GM19452 (cell line): ENCODE results near the gene FBRS.
A peak's percentile ranks its signal among the peaks of the same experiment; 100 is the strongest.

Source experiments
- ATAC-seq: cut with Tn5 transposase; IDR thresholded peaks from one replicate; pipeline ENCODE4 v1.9.1; 2021; ENCODE audit not compliant: unreplicated experiment

FBRS gene

DNA sequence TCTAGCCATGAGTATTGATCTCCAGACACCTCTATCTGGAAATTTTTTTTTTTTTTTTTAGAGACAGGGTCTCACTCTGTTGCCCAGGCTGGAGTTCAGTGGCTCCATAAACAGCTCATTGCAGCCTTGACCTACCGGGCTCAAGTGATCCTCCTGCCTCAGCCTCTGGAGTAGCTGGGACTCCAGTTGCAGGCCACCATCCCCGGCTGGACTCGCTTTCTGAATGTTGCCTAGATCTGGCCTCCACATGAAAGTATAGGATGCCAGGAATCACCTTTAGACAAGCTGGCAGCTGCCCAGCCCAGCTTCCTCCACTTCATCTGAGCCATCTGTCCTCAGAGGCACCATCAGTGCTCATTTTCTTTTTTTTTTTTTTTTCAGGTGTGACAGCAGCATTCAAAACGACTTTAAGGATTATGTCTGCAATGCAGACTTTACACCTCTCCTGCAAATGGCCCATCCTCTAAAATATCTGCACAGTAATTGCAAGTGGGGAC, 13.8 kb upstream of the FBRS start:
- no peak for ATAC-seq

DNA sequence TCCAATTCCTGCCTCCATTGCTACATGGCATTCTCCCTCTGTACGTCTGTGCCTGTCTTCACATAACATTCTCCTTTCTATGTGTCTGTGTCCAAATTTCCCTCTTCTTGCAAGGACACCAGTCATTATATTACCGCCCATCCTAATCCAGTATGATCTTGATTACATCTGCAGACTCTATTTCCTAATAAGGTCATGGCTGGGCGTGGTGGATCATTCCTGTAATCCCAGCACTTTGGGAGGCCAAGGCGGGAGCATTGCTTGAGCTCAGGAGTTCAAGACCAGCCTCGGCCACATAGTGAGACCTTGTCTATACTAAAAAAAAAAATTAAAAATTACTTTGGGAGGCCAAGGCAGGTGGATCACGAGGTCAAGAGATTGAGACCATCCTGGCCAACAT, 12.5 kb upstream of the FBRS start:
- no peak for ATAC-seq

DNA sequence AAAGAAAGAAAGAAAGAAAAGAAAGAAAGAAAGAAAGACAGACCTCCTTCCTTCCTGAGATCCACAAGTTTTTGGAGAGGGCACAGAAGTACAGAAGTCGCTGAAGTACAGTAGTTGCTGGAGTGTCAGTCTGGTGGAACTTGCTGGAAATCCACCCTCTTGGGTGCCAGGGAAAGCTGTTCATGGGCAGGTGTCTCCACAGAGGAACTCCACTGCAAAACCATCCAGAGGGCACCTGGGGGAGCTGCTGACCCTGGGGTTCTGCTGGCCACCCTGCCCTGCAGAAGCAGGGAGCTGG, 11.0 kb upstream of the FBRS start:
- ATAC-seq, result no peak

DNA sequence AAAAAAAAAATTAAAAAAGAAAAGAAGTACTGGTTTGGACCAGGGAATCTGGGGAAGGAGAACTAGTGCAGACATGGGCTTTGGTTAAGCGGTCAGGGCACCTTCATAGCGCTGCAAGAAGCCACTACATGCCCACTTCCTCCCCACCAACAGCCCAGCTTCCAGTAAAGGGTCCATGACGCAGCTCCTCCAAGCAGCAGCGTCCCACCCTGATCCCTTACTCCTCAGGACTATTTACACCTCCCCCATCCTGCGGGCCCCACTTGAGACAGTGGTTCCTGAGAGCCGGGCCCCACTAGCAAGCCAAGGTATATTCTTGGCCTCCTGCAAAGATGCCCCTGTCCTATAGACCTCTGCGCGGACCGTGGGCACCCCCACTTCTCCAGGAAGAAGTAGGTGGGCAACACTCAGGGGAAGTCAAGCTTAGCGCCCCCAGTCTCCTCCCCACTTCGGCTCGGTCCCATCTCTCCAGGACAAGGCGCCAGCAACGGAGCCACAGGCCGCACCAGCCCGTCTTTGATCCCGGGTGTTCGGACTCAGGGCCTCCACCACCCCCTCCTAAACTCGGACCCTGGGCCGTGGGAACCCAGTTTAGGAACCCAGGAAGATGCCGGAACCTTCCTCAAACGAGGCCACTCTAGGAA, 8.4 kb upstream of the FBRS start:
- ATAC-seq, result no peak

DNA sequence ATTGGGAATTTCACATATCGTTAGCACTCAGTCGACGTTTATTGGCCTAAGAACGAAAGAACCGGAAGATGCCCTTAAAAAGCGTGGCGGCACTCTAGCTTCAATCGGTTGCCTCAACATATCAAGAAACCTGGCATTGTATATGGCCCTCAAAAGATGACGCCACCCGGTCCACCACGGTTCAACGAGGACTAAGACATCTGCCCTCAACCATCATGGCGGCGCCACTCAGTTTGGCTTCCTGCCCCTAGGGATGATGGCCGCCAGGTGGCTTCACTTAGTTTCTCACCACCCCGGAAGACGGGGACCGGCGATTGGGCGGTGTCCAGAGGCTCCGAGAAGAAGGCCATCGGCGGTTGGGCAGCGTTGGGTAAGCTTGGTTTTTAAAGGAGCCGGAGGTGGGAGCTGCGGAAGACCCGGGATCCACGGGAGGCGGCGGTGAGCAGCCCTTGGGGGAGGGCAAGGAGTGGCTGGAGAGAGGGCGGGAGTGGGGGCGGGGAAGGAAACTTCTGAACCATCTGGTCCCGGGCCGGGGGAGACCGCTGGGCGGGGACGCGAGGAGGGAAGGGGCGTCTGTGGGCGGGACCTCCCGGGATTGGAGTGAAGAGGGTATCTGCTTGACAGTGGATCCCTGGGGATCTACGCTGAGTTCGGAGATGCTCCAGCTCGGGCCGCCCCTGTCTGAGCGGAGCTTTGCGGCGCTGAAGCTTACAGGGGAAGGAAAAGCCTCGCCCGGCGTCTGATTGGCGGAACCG, 7.7 kb upstream of the FBRS start, which contains the start of gene PRR14:
Gene PRR14 (plus strand): TSS at position 592 of the 755 bp plus-strand sequence. CDS start 686 bp downstream, outside the sequence.
- ATAC-seq, result peak; percentile 72

DNA sequence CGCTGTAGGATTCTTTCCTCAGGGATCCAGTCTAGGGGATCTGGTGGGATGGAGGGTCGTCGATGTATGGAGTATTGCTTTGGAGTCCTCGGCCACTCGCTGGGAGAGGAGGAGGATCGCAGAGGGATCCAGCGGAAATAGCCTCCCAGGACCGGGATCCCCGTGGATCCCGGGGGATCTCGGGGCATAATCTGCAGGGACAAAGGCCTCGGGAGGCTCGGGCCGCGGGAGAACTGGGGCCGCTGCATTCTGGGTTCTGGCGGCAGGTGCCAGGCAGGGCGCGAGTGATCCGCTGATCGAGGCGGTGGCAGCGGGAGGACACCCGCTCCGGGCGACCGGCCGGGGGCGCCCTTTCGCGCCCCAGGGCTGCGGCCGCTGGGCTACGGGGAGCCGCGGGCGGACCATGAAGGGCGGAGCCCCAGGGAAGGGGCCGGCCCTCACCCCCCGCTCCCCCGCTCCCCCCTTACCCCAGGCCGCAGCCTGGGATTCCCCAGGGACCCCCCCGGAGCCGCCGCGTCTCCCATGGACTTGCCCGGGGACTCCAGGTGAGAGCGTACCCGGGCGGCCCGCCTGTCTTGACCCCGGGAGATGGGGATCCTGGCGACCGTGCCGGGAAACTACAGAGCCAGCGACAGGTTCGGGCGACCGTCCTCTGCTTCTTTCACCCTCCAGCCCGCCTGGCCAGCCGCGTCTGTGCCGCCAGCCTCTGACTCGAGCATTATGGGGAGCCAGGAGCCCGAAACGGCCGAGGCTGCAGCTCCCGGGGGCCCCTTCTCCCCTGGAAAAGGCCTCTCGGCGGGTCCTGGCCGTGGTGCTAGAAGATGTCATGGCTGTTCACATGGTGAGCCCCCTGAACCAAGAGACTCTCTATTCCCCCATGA, 6.9 kb upstream of the FBRS start:
- peak; percentile 46 for ATAC-seq

DNA sequence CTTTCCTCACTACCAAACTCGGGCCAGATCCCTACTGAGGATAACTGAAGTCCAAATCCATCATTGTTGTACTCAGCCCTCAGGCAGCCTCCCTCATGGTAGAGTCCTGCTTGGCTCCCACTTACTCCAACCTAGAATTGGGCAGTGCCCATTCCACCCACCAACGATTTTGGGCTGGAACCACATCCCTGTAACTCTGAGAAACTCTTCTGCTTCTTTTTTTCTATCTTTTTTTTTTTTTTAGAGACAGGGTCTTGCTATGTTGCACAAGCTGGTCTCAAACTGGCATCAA, 6.3 kb upstream of the FBRS start:
- no peak for ATAC-seq

DNA sequence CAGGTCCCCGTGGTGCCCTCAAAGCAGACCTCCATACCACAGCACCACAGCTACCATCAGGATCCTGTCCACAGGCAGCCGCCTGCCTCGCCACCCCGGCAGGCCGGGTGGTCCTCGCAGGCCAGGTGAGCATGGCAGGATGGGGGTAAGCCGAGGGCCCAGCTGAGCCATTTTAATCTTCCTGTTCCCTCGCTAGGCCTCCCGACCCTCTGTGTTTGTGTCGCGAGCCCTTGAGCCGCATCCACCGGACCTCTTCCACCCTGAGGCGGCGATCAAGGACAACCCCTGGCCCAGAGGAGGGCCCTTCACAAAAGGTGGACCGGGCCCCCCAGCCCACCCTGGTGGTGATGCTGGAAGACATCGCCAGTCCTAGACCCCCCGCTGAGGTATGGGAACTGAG, 5.5 kb upstream of the FBRS start:
- no peak for ATAC-seq

DNA sequence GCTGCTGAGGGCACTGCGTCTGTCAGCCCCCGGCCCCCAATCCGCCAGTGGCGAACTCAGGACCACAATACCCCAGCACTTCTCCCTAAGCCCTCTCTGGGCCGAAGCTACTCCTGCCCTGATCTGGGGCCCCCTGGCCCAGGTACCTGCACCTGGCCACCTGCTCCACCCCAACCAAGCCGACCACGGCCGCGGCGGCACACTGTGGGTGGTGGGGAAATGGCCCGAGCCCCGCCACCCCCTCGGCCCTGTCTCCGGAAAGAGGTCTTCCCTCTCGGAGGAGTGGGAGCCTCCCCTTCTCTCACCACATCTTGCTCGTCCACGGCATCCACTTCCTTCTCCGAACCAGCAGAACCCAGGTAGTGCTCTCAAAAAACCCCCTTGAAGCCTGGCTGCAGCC, 3.4 kb upstream of the FBRS start:
- no peak for ATAC-seq

DNA sequence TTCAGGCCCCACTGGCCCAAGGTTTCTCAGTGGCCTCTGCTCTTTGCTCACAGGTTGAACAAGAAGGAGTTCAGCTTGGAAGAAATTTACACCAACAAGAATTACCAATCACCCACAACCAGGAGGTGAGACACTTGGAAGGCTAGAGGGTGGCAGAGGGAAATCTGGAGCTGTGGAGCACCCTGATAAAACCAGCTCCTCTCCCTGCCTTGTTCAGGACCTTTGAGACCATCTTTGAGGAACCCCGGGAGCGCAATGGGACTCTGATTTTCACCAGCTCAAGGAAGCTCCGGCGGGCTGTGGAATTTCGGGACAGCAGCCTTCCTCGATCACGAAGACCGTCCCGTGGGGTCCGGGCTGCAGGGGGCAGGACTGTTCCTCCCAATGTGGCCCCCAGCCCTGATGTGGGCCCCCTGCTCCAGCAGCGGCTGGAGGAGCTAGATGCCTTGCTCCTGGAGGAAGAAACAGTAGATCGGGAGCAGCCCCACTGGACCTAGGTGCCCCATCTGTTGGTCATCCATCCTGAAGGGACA, 2.4 kb upstream of the FBRS start:
- ATAC-seq, result no peak

DNA sequence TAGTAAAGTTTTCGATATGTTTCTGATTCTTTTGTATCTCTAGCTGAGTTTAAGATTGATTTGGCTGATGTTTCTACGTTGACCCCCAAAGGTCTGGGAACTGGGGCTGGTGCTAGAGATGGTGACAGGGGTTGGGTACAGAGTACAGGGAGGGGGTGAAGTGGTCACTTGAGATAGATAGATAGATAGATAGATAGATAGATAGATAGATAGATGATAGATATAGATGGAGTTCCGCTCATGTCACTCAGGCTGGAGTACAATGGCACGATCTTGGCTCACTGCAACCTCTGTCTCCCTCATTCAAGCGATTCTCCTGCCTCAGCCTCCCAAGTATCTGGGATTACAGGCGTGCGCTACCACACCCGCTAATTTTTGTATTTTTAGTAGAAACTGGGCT, 1.8 kb upstream of the FBRS start:
- no peak for ATAC-seq

DNA sequence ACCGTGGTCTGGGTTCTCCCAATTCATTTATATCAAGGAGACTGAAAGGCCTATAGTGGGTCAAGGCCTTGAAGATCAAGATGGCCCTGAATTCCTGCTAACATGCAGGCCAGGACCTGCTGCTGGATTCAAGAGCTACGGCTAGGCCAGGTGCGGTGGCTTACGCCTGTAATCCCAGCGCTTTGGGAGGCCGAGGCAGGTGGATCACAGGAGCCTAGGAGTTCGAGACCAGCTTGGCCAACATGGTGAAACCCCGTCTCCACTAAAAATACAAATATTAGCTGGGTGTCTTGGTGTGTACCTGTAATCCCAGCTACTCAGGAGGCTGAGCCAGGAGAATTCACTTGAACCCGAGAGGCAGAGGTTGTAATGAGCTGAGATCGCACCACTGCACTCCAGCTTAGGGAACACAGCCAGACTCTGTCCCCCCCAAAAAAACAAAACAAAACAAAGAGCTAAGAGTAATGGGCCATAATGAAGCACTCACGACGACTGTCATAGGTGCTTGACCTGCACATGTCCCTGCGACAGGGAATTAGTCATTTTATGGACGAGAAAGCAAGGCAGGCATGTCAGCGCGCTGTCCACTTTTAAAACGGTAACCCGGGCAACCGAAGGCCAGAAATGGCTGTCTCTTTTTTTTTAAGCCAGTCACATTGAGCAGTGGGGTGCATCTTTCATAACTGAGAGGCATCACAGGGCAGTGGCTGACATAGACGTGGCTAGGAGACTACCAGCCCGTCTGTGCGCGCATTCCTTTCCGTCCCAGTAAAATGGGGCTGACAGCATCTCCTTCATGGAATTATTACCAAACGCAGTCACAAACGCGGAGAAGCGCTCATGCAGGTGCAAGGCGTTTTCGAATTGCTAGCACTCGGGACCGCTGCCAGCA, 1.0 kb upstream of the FBRS start:
- peak; percentile 0 for ATAC-seq

DNA sequence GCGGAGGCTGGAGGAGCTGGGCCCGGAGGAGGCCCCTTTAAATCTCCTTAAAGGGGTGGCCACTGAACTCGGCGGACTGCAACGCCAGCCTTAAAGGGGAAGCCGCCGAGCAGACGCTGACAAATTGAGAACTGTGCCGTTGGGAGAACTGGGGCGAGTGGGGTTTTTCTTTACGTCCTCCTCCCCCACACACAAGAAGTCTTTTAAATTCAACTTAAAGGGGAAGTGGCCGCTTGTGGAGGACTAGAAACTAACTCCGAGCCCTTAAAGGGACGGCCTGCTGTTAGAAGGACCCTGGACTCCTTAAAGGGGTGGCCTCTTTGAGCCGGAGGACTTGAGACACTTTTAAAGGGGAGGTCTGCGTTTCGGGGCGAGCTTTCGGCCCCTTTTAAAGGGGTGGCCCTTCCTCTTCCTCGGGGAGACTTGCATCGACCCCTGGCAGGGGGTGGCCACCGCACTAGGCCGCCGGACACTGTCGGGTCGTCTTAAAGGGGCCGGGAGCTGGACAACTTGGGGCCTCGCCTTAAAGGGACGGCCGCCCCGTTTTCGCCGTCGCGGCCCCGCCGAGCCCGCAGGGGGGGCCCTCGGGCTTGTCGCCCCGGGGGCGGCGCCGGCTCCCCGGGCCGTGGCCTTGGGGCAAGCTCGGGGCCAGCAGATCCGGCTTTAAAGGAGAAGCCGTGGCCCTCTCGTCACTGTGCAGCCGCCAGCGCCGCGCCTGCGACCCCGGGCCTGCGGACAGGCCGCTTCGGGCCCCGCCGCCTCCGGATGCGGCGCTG, 688 bp downstream of the FBRS start:
- peak; percentile 25 for ATAC-seq

DNA sequence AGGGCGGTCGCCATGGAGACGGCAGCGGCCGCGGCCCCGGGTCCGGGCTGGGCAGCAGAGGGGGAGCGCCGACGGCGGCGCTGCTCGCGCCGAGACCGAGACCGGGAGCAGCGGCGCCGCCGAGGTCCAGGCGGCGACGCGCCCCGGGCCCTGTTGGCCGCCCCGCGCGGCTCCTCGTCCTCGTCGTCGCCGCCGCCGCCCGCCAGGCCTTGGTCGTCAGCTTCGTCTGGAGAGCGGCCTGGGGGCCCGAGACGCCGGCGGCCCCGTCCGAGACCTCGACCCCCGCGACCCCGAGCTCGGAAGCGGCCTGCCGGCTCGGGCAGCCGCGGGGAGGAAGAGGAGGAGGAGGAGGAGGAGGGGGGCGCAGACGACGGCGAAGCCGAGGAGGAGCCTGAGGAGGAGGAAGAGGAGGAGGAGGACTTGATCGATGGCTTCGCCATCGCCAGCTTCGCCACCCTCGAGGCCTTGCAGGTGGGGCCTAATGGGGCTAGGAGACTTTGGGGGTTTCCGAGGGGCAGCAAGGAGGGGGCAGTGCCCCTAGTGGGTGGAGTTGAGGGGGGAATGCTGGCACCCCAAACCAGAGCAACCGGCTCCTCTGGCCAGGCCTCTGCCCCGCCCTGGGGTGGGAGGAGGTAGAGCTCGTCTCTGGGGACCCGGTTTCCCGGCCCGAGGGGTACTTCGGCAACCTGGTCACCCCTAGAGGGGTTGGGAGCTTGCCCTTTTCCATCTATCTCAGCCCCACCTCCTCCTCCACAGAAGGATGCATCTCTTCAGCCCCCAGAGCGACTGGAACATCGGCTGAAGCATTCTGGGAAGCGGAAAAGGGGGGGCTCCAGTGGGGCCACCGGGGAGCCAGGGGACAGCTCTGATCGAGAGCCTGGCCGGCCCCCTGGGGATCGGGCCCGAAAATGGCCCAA, 1.5 kb downstream of the FBRS start:
- ATAC-seq, result no peak

DNA sequence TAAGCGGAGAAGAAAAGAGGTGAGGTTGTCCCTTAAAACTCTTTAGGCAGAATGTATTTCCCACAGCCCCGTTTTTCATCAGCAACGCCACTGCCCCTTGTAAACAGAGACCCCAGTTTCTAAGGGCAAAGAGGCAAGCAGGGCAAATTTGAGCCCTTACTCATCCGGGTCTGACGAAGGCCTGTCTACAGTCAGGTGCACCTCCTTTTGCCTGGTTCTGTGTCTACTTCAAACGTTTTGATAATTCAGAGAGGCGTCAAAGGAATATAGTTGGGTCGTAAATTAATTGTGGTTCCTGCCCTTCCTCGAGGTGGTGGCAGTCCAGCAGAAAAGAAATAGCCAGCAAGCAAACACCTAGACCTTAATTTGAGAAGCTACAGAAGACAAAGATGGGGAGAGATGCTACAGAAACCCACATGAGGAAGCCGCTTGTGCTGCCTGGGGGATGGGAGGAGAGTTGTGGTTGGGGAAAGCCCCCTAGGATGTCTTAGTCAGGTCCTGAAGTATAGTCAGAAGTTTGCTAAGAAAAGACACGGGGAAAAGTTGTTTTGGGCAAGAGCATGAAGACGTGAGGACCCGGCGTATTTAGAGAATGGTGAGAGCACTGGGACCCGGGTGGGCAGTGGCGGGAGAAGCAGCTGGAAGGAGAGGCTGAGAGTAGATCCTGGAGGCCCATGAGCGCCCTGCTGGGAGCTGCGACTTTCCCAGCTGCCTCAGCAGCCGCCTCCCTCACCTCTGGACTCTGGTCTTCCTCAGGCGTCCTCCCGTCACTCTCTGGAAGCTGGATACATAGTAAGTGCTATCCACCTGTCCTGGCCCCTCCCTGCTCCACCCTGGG, 2.4 kb downstream of the FBRS start:
- ATAC-seq, result no peak

DNA sequence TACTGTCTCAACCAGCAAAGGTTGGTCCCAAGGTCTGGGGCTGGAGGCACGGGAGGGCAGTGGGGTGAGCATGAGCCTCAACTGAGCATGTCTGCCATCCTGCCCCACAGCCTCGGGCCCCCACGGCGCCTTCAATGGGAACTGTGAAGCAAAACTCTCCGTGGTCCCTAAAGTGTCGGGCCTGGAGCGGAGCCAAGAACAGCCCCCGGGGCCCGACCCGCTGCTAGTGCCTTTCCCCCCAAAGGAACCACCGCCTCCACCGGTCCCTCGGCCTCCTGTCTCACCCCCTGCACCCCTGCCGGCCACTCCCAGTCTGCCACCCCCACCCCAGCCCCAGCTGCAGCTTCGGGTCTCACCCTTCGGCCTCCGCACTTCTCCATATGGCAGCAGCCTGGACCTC, 4.2 kb downstream of the FBRS start:
- ATAC-seq, result no peak

DNA sequence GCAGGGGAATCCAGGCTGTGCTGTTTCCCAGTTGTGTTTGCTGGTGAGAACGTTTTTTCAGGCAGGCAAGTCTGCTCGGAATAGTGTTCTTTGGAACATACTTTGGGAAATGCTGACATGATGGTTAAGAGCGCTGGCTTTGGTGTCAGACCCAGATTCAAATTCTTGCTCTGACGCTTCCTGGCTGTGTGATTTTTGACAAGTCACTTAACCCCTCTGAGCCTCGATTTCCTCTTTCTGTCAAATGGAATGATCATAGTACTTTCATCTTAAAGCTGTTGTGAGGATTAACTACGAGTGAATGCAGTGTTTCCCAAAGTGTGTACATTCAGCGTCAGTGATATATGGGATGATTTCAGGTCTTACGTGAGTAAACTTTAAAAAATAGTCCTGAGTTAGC, 4.8 kb downstream of the FBRS start:
- ATAC-seq, result no peak

DNA sequence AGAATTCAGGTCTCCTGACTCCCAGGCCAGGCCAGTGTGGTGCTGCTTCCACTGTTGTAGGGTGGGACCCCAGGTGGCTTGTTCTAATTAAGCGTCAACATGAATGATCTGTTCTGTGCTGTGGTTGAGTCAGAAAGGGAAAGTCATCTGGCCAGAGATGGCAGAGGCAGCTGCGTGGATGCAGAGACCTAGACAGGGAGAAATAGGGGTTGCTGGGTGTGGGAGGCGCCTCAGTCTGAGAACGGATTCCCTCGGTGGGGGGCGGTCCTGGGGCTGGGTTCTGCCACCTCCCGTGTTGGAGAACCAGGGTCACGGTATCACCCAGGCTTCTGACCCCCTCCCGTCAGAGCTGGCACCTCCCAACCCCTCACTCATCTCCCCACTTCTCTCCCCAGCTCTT, 5.6 kb downstream of the FBRS start:
- ATAC-seq, result no peak
